ENCODE results near the gene ZNF57. TPM values are rescaled to one million over a fixed set of nuclear protein-coding genes. Genes with fewer than 3 reads are reported as not detected.
"Not testable (repeated sequence)": the region's sequence is repeated elsewhere in the genome, so short reads cannot be mapped to it uniquely, and the experiment has no call there.

Gene ZNF57
- total RNA-seq, 2 experiments from 2014 or later, result 4.3 to 7.4 TPM

- Histone ChIP-seq H3K4me3 (ENCODE audit: low read depth, low read length, poor library complexity, severe bottlenecking) (peak overlapping the region; percentile 25), H4K20me1 (ENCODE audit: insufficient read depth, low read length) (no peaks in the 10 kb centered on the region), H3K4me2 (ENCODE audit: low read length) (peak overlapping the region; percentile 45; the same call in 1 of the 2 replicates), H3K4me1 (ENCODE audit: insufficient read depth, low read length, poor library complexity, severe bottlenecking) (peaks cover 33% of the 10 kb centered on the region), H3K9me3 (ENCODE audit: low read length) (no peaks in the 10 kb centered on the region), H3K79me2 (ENCODE audit: insufficient read depth, low read depth, low read length) (no peaks in the 10 kb centered on the region), H3K9me2 (ENCODE audit: insufficient read depth, low read length) (no peaks in the 10 kb centered on the region), H3K36me3 (ENCODE audit: insufficient read depth, low read length) (no peaks in the 10 kb centered on the region), H2AFZ (ENCODE audit: low read length) (peak overlapping the region; percentile 88; the same call in 1 of the 2 replicates), H3K27ac (ENCODE audit: low read depth, low read length, poor library complexity, severe bottlenecking) (peak overlapping the region; percentile 74)
- intact Hi-C loops (cut with micrococcal nuclease; ENCODE audit: unreplicated experiment), result no loop called here
- ChIA-PET POLR2A (no interaction called here), CTCF (ENCODE audit: unreplicated experiment) (no interaction called here)
- BruUV-seq (replicated peaks), result no TSS peak
- TF ChIP-seq EZH2phosphoT487 (IDR thresholded peaks at IDR 0.05; ENCODE audit: borderline replicate concordance, low read depth, low read length) (no peak), CTCF (conservative IDR thresholded peaks at IDR 0.05; ENCODE audit: low read length) (no peak)
- DNase-seq (ENCODE audit: low spot score), result peak; percentile 91
Measured at GRCh38 chr19:2888731-2889224, 11.9 kb upstream of the ZNF57 start.

- CTCF ChIA-PET (ENCODE audit: unreplicated experiment); H3K9me2 ChIP-seq (ENCODE audit: insufficient read depth, low read length); H2AFZ ChIP-seq (ENCODE audit: low read length); BruUV-seq (replicated peaks); H4K20me1 ChIP-seq (ENCODE audit: insufficient read depth, low read length); H3K36me3 ChIP-seq (ENCODE audit: insufficient read depth, low read length); H3K79me2 ChIP-seq (ENCODE audit: insufficient read depth, low read depth, low read length); H3K9me3 ChIP-seq (ENCODE audit: low read length); DNase-seq (ENCODE audit: low spot score); POLR2A ChIA-PET; intact Hi-C loops (cut with micrococcal nuclease; ENCODE audit: unreplicated experiment); H3K27ac ChIP-seq (ENCODE audit: low read depth, low read length, poor library complexity, severe bottlenecking): not testable (repeated sequence)
- Histone ChIP-seq H3K4me2 (ENCODE audit: low read length) (peak overlapping the region; percentile 50), H3K4me1 (ENCODE audit: insufficient read depth, low read length, poor library complexity, severe bottlenecking) (peaks cover 33% of the 10 kb centered on the region), H3K4me3 (ENCODE audit: low read depth, low read length, poor library complexity, severe bottlenecking) (peak overlapping the region; percentile 52)
Measured at GRCh38 chr19:2890531-2890930, 10.2 kb upstream of the ZNF57 start.

GRCh38 chr19:2896694-2897093 is 4.0 kb upstream of the ZNF57 start:
- POLR2A ChIA-PET, result no interaction called here
- CTCF ChIA-PET (ENCODE audit: unreplicated experiment), result no interaction called here

More at GRCh38 chr19:2896694-2897093, 4.0 kb upstream of the ZNF57 start:
- Histone ChIP-seq H3K4me2 (ENCODE audit: low read length) (no peak overlapping the region), H3K9me3 (ENCODE audit: low read length) (no peaks in the 10 kb centered on the region), H3K4me1 (ENCODE audit: insufficient read depth, low read length, poor library complexity, severe bottlenecking) (peaks cover 5% of the 10 kb centered on the region), H3K9me2 (ENCODE audit: insufficient read depth, low read length) (no peaks in the 10 kb centered on the region), H3K4me3 (ENCODE audit: low read depth, low read length, poor library complexity, severe bottlenecking) (no peak overlapping the region), H3K27ac (ENCODE audit: low read depth, low read length, poor library complexity, severe bottlenecking) (no peak overlapping the region), H2AFZ (ENCODE audit: low read length) (no peak overlapping the region), H3K36me3 (ENCODE audit: insufficient read depth, low read length) (no peaks in the 10 kb centered on the region), H3K79me2 (ENCODE audit: insufficient read depth, low read depth, low read length) (peaks cover 2% of the 10 kb centered on the region; the same call in 1 of the 2 replicates), H4K20me1 (ENCODE audit: insufficient read depth, low read length) (no peaks in the 10 kb centered on the region)
- BruUV-seq (replicated peaks), result no TSS peak
- no peak for TF ChIP-seq CTCF (conservative IDR thresholded peaks at IDR 0.05; ENCODE audit: low read length)
- TF ChIP-seq EZH2phosphoT487 (IDR thresholded peaks at IDR 0.05; ENCODE audit: borderline replicate concordance, low read depth, low read length), result no peak
- DNase-seq (ENCODE audit: low spot score), result no peak
- intact Hi-C loops (cut with micrococcal nuclease; ENCODE audit: unreplicated experiment), result no loop called here
